H1 (cell line): ENCODE data around the gene C20orf141. TPM values are rescaled to one million over a fixed set of nuclear protein-coding genes. Genes with fewer than 3 reads are reported as not detected.

Experiments
- CTCF ChIP-seq, 3 experiments: IDR thresholded peaks; 1 replicate in 2 of 3; 2 replicates in 1 of 3; pipeline versions ENCODE4 v1.5.1 to v1.6.1; 2011; ENCODE audit warnings: low read length in 3 of 3, mild to moderate bottlenecking in 3 of 3, inconsistent platforms in 2 of 3, low read depth in 1 of 3, moderate library complexity in 1 of 3; ENCODE audit not compliant: insufficient read depth in 1 of 3; ENCODE audit errors: control extremely low read depth in 1 of 3
- JUN ChIP-seq: IDR thresholded peaks from 2 replicates; pipeline ENCODE4 v1.6.1; 2011; ENCODE audit warnings: low read depth, mild to moderate bottlenecking, improper control_type of control experiment, low read length
- KDM5A ChIP-seq: fragments of 200-600 bp; IDR thresholded peaks from 2 replicates; pipeline ENCODE4 v1.7.1; 2012; ENCODE audit warnings: mild to moderate bottlenecking, low read length, inconsistent platforms, mixed read lengths
- MAX ChIP-seq: IDR thresholded peaks from 2 replicates; pipeline ENCODE4 v1.6.1; 2012; ENCODE audit warnings: inconsistent platforms
- NANOG ChIP-seq: IDR thresholded peaks from 2 replicates; pipeline ENCODE4 v1.6.1; 2011; ENCODE audit warnings: low read length, low read depth, mild to moderate bottlenecking, inconsistent platforms; ENCODE audit not compliant: insufficient read depth, poor library complexity, severe bottlenecking
- RBBP5 ChIP-seq: IDR thresholded peaks from 2 replicates; pipeline ENCODE4 v1.7.1; 2012; ENCODE audit warnings: low read depth, mild to moderate bottlenecking, inconsistent platforms, low read length, moderate library complexity, borderline replicate concordance
- RFX5 ChIP-seq: IDR thresholded peaks from 2 replicates; pipeline ENCODE4 v1.6.1; 2011; ENCODE audit warnings: low read depth, low read length, improper control_type of control experiment, borderline replicate concordance
- TBP ChIP-seq: IDR thresholded peaks from 2 replicates; pipeline ENCODE4 v1.6.1; 2011; ENCODE audit warnings: low read depth, low read length, improper control_type of control experiment
- polyA plus RNA-seq, 7 experiments: library from polyadenylated mRNA; depleted of rRNA in 3 of 7; stranded (reverse) in 5 of 7; unstranded in 2 of 7; fragments of >200 nt in 5 of 7; fragments of 200-250 nt in 2 of 7; gene quantifications; 1 replicate in 5 of 7; 2 replicates in 1 of 7; 4 replicates in 1 of 7; pipeline versions ENCODE4 v1.2.1 to v1.2.3, GENCODE V29; 2011 to 2013; ENCODE audit warnings: missing spikeins in 2 of 7, mixed read lengths in 2 of 7
- total RNA-seq: library from RNA; stranded (reverse); fragmentation: NEBNext Ultra II Directional; extraction: Animal tissue kit (Norgen Biotek cat#: 25700); gene quantifications from 2 replicates; pipeline ENCODE4 v1.2.1, GENCODE V29; 2021

The C20orf141 gene
- total and polyA plus RNA-seq, 2 of the 8 experiments (the other 6 are each of a cell fraction or from before 2014, with no cell fraction given) = not detected

- TF ChIP-seq NANOG = no peak
- no peak for TF ChIP-seq JUN
- no peak for TF ChIP-seq MAX
- TF ChIP-seq TBP = no peak
- no peak for TF ChIP-seq RBBP5
- no peak for TF ChIP-seq KDM5A
- TF ChIP-seq CTCF (IDR thresholded peaks at IDR 0.05; ENCODE audit: control extremely low read depth in 1 of 3, insufficient read depth in 1 of 3, low read depth in 1 of 3, low read length in 3 of 3) = no peak
- TF ChIP-seq RFX5 = no peak
Measured at GRCh38 chr20:2834401-2835110, 19.8 kb downstream of the C20orf141 start (continued).
